Cardiac septum (tissue), 1 donor: ENCODE data around the gene CCR2. TPM values are rescaled to one million over a fixed set of nuclear protein-coding genes. Genes with fewer than 3 reads are reported as not detected.
"Not testable (repeated sequence)": the region's sequence is repeated elsewhere in the genome, so short reads cannot be mapped to it uniquely, and the experiment has no call there.

ENCODE experiments used
- DNase-seq: peaks from one replicate; pipeline ENCODE4 v3.0.0-alpha.2; 2020; ENCODE audit warnings: low spot score
- intact Hi-C: fragments of 100-400 bp; cut with DNase I; formaldehyde crosslinking; loops from one replicate; pipeline ENCODE4 v1.14.0; 2022
- long read RNA-seq: library from polyadenylated mRNA; unstranded; transcript quantifications from one replicate; pipeline ENCODE4 v2.0.0, GENCODE V29; 2021
- total RNA-seq: library from RNA; stranded (reverse); fragmentation: NEBNext Ultra II Directional; extraction: Animal tissue kit (Norgen Biotek cat#: 25700); gene quantifications from one replicate; pipeline ENCODE4 v1.2.1, GENCODE V29; 2021
- donor health status: DM: no; HTN: no; CAD: no.

CCR2 gene
- total RNA-seq = 1.3 TPM
- long read RNA-seq = 0 reads

DNA sequence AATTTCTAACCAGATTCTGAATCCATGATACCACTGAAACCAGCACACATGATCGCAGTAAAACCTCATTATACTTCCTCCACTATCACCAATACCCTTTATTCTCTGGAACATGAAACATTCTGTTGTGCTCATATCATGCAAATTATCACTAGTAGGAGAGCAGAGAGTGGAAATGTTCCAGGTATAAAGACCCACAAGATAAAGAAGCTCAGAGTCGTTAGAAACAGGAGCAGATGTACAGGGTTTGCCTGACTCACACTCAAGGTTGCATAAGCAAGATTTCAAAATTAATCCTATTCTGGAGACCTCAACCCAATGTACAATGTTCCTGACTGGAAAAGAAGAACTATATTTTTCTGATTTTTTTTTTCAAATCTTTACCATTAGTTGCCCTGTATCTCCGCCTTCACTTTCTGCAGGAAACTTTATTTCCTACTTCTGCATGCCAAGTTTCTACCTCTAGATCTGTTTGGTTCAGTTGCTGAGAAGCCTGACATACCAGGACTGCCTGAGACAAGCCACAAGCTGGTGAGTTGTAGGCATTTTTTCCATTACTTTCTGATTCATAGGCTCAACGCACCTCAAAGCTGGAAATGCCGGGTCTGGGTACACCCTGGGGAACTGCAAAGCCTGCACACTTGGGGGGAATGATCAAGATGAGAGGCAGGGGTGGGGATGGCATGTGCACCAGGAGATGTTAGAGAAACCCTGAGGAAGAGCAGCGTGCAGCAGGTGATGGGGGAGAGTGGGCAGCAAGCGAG lies at the start of gene CCR2:
Gene CCR2 (plus strand): TSS at position 465 of the 764 bp plus-strand sequence. CDS start 3,417 bp downstream, outside the sequence.
- no peak for DNase-seq

DNA sequence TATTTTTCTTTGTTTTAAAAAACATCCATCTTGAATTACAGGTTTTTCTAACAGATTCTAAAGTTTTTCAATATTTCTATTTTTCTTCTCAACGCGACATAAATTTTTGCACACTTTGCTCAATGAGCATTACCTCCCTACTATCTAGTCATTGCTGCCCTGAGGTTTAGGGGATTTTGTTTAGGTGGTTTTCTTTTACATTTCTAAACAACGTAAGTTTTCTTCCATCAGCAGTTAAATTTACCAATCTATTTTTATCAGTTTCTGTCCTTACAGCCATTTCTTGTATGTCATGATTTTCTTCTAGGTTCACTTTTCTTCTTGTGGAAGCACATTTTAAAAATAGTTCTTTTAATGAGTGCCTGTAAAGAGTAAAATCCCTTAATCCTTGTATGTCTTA lies 49.2 kb upstream of the CCR2 start:
- intact Hi-C loops = no loop called here
- DNase-seq = no peak

More for the DNA sequence above, at the start of gene CCR2:
- intact Hi-C loops = no loop called here

DNA sequence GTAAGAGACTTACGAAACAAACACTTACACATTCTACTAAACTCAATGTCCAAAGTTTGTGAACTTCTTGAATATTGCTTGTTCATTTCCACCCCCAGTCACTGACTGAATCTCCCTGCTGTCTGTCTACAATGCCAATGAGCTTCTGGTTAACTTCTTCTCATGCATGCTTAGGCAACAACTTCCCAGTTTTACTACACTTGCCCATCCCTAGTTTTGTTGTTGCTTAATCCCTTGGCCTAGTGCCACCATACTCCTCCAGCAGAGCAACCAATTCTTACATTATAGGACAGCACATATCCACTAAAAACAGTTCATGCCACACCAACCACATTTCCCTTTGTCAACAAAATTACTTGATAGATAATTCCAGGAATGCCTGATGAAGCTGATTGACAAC lies 40.9 kb upstream of the CCR2 start:
- intact Hi-C loops = no loop called here
- no peak for DNase-seq

DNA sequence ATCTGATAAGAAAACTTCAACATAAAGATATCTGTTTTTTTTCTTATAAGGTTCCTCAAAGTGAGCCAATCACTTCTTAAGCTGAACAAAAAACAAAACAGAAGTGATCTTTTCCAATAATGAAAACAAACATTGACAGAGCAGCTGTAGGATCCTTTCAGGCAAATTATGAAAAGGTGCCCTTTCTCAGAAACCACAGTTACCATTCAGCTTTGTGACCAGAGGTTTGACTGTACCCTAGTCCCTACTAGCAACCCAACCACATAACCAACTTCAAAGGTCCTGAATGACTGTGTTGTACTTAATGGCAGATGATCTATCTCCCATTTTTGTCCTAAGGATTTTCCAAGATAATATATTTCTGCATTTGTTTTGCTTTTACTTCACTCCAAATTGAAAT lies 39.4 kb upstream of the CCR2 start:
- intact Hi-C loops = no loop called here

DNA sequence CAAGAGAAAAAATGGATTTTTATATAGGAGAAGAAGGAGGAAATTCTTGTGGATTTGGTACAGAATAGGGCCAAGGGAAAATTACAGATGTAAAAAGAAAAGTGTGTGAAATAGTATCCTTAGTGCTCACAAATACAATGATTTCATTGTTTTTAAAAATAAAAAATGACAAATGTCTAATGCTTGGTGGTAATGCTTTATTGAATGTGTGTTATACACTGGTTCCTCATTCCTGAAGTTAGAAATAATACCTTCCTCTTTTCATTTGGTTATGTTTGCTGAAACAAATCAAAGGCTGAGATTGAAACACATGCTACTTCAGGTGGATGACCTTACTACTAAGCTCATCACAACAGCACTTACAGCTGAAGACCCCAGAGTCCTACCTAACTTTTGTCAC lies 37.7 kb upstream of the CCR2 start:
- intact Hi-C loops = no loop called here
- no peak for DNase-seq

More for the DNA sequence above, 39.4 kb upstream of the CCR2 start:
- DNase-seq = no peak

DNA sequence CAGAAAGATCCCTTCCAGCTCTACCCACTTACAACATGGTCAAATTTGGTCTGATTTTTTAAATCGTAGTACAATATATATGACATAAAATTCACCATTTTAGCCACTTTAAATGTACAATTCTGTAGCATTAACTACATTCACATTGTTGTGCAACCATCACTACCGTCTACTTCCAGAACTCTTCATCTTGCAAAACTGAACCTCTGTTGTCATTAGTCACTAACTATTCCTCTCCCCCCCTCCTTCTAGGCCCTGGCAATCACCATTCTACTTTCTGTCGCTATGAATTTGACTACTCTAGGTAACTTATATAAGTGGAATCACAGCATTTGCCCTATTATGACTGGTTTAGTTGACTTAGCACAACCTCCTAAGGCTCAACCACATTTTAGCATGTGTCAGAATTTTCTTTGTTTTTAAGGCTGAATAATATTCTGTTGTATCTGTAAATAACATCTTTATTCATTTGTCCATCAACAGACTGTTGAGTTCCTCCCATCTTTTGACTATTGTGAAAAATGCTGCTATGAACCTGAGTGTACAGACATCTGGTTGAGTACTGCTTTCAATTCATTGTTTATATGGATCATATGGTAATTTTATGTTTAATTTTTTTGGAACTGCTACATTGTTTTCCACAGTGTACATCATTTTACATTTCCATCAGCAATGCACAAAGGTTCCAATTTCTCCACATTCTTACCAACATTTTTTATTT lies 35.5 kb upstream of the CCR2 start:
- DNase-seq = no peak
- intact Hi-C loops = no loop called here

DNA sequence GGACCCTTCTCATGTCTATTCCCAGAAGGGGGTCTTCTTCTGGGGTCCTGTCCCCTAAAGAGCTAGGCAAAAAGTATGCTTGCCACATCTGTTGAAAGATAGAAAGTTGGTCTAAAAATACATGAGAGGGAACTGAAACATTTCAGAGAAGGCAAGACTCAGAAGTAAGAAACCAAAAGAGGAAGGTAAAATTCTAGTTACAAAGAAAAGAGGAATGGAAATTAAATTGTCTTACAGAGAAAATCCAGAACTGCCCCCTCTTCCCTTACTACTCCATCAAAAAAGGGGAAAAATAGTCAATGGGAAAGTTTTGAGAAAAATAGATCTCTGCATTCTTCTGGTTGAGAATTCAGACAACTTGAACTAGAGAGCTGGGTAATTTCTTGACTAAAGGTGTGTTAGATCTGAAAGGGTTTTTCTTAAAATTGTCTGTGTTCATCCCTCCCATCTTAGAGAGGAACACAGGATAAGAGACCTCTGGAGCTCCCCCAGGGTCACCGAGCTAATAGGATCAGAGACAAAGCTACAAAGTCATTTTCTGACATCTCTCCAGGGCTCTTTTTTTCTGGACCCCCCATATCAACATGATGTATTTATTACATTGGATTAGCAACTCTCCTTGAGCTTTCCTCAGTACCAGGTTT lies 32.3 kb upstream of the CCR2 start:
- intact Hi-C loops = no loop called here
- no peak for DNase-seq

DNA sequence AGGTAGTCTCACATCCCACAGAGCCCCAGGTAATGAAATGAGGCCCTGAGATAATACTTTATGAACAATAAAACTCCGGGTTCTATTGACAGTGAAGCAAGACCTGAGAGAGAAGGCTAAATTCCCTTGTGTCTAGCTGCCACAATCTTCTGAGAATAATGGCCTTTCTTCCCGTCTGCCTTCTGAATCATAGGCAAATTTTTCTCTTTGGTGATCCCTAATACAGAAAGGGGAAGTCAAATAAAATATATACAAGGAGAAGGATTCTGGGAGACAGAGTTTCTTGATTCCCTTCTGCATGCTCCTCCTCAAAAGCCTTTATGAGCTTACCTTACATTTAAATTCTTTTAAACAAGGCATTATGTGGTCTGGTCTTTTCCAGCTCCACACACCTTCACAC lies 29.9 kb upstream of the CCR2 start:
- intact Hi-C loops = no loop called here
- DNase-seq = no peak

GRCh38 chr3:46325645-46326300 lies 28.1 kb upstream of the CCR2 start:
- DNase-seq = no peak
- intact Hi-C loops = no loop called here

- DNase-seq, intact Hi-C loops: not testable (repeated sequence)
These were observed 23.2 kb upstream of the CCR2 start for GRCh38 chr3:46330676-46331075.

GRCh38 chr3:46334741-46335478 lies 19.0 kb upstream of the CCR2 start:
- DNase-seq = no peak
- intact Hi-C loops = no loop called here

- intact Hi-C loops = no loop called here
- no peak for DNase-seq
These were observed 18.4 kb upstream of the CCR2 start for GRCh38 chr3:46335541-46335940.

GRCh38 chr3:46337911-46338310 lies 16.0 kb upstream of the CCR2 start:
- no peak for DNase-seq
- intact Hi-C loops = no loop called here

DNA sequence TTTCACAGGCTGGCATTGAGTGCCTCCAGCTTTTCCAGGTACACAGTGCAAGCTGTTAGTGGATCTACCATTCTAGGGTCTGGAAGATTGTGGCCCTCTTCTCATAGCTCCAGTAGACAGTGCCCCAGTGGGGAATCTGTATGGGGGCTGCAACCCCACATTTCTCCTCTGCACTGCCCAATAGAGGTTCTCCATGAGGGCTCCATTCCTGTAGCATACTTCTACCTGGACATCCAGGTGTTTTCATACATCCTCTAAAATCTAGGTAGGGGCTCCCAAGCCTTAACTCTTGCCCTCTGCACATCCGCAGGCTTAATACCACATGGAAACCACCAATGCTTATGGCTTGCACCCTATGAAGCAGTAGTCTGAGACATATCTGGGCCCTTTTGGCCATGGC lies 15.1 kb upstream of the CCR2 start:
- no peak for DNase-seq
- intact Hi-C loops = no loop called here

DNA sequence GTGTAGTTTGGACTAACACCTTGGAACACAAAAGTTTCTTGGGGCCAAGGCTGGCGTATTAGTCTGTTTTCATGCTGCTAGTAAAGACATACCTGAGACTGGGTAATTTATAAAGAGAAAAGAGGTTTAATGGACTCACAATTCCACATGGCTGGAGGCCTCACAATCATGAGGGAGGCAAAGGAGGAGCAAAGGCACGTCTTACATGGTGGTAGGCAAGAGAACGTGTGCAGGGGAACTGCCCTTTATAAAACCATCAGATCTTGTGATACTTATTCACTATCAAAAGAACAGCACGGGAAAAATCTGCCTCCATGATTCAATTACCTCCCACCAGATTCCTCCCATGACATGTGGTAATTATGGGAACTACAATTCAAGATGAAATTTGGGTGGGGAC lies 9.4 kb upstream of the CCR2 start:
- intact Hi-C loops = no loop called here
- DNase-seq = no peak

DNA sequence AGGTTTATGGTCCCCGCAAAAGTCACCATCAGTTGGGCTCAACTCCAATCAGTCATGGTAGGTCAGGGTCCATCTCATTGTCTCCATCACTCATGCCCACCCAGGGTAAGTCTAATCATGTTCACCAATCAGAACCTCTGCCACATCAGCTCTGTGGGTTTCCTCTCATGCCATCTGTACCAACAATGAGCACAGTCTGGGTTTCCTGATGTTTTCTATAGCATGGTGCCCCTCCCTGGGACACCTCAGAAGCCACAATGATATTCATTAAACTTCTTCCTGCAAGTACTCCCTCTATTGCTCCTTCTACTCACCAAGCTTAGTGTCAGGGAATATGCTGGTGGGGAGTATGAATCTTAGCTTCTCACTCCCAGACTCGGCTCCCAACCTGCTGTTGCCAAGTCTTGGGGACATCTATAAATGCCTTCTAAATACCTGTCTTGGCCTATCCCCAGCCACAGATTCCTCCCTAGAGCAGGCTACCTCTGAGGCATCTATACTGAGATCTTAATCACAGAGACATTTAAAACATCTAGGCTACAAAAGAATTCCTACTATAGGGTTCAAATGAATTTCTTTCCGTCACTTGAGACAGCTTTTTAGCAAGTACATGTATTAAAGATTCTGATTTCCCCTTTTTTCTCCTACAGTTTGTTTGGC lies 5.0 kb upstream of the CCR2 start:
- intact Hi-C loops = no loop called here
- no peak for DNase-seq

DNA sequence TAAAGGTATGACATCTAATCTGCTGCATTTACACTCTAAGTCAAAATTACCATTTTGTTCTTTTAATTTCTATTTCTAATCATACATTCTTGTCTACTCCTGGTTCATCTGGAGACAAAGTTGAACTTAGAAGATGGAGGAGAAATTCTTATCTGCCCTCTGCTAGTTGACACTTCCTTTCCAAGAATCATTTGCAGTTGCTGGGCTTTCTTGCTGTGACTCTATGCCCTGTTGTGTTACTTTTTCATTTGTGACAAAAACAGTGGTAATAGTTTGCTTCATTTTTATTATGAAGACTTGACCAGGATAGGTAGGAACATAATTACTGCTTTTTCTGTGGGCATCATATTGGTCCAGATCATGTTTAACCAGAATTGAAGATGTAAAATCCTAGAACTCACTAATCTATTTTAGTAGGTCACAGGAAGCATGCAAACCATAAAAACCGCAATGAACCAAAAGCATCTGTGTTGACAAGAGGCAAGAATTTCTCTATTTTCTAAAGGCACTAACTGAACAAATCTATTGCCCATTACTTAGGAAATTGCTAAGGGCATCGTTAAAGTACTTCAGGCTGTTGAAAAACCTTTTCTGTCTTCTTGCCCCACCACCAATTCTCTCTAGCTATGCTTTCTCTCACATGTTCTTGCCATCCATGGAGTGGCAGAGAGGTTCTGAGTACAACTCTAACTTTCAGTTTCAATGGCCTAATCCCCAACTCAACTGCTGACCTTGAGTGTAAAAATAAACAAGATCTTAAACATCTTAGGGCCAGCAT lies 4.2 kb upstream of the CCR2 start:
- intact Hi-C loops = no loop called here
- DNase-seq = no peak

GRCh38 chr3:46350262-46350565 lies 3.7 kb upstream of the CCR2 start:
- intact Hi-C loops = no loop called here
- DNase-seq = no peak
